ENCODE measurements around the gene GPANK1. TPM values are rescaled to one million over a fixed set of nuclear protein-coding genes. Genes with fewer than 3 reads are reported as not detected.

The GPANK1 gene
- total RNA-seq, 2 experiments from 2014 or later = 30.7 to 32.0 TPM

GRCh38 chr6:31657406-31658157 is 7.2 kb downstream of the GPANK1 start:
- H3K4me1 Mint-ChIP-seq = peaks cover 50% of the 10 kb centered on the region
- POLR2A ChIA-PET = interaction anchor here (0.5 to 1.1 kb wide), 2 partner anchors 46 to 80 kb away, joined by 3 read pairs; no protein-coding TSS in a partner anchor
- DNase-seq (no peak), ATAC-seq (ENCODE audit: low read depth) (no peak)
- no peaks in the 10 kb centered on the region for H3K27me3 Mint-ChIP-seq
- peak overlapping the region; percentile 89 for H3K27ac Mint-ChIP-seq
- H3K36me3 Mint-ChIP-seq = peaks cover 29% of the 10 kb centered on the region
- no peaks in the 10 kb centered on the region for H3K9me3 Mint-ChIP-seq
- peak overlapping the region; percentile 92 for H3K4me3 Mint-ChIP-seq

DNA sequence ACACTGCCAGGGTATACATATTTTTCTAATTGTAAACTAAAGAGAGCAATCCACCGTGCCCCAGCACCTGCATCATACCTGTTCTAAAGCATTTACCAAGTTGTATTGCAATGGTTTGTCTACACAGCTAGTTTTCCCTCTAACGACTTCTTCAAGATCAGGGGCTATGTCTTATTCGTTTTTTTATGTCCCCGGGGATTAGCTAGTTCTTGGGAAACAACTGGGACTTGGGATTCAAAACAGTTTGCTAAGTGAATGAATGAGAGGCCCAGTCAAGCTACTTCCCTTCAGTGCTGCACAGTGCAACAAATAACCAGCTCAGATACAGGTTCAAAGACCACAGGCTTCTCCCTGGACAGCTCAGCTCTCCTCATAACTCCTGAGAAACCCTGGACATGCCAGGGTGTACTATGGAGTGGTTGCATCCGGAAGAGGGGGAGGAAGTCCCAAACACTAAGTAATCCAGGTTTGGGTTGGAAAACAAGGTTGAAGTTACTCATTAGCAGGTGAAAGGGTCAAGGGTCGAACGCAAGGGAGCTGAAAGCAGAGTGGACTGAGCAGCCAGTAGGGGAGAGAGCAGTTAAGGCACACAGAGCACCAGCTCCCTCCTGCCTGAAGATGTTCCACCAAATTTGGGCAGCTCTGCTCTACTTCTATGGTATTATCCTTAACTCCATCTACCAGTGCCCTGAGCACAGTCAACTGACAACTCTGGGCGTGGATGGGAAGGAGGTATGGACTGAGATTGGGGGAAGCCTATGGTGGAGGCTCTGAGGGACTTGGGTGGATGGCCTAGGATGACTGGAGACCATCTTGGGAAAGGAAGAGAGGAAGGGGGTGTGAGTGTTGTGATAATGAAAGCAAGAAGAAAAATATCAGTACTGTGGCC is 9.2 kb downstream of the GPANK1 start, which contains the start of gene APOM:
TSS of gene APOM (plus strand) at position 546 of the 889 bp plus-strand sequence. CDS start at position 619, 73 bp downstream.
- POLR2A ChIA-PET = interaction anchor here (0.6 to 8.0 kb wide), 2 partner anchors 8 to 81 kb away, joined by 3 to 138 read pairs; partner anchors contain the start of genes C6orf47, CLIC1, CSNK2B and GPANK1
- DNase-seq (no peak), ATAC-seq (ENCODE audit: low read depth) (no peak)
- Mint-ChIP-seq H3K27ac (peak within 1 kb of the TSS; percentile 57), H3K4me1 (peaks cover 49% of the 10 kb centered on the region), H3K27me3 (no peaks in the 10 kb centered on the region), H3K4me3 (no peak within 1 kb of the TSS), H3K9me3 (no peaks in the 10 kb centered on the region), H3K36me3 (peaks cover 25% of the 10 kb centered on the region)

DNA sequence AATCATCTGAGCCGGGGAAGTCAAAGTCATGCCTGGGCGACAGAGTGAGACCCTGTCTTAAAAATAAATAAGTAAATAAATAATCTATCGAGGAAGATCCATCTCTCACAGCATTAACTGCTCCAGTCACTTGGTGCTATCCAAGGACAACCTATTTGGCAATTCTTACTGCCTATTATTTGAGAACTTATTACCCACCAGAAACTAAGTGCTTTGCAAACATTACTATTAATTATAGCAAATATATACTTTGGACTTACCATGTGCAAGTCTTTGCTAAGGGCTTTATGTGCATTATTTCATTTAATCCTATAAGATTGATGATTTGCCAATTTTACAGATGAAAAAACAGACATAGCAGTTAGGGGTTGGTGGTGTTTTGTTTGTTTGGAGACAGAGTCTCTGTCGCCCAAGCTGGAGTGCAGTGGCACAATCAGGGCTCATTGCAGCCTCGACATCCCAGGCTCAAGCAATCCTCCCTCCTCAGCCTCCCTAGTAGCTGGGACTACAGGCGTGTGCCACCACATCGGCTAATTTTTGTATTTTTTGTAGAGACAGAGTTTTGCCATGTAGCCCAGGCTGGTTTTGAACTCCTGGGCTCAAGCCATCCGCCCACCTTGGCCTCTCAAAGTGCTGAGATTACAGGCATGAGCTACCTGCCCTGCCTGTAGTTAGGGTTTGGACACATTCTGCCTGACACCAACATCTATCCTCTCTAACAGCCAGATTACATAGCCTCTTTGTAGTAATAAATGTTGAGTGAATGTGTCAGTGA is 10.0 kb downstream of the GPANK1 start:
- Mint-ChIP-seq H3K27me3 (no peaks in the 10 kb centered on the region), H3K4me1 (peaks cover 53% of the 10 kb centered on the region), H3K36me3 (peaks cover 27% of the 10 kb centered on the region), H3K9me3 (no peaks in the 10 kb centered on the region), H3K27ac (no peak overlapping the region), H3K4me3 (no peak overlapping the region)
- ATAC-seq (ENCODE audit: low read depth) (no peak), DNase-seq (no peak)
- POLR2A ChIA-PET = interaction anchor here (0.7 to 8.0 kb wide), 2 partner anchors 9 to 90 kb away, joined by 4 to 138 read pairs; partner anchors contain the start of genes C6orf47, CSNK2B and GPANK1

- POLR2A ChIA-PET = interaction anchor here (0.7 to 8.0 kb wide), 27 partner anchors 10 to 306 kb away, joined by 3 to 138 read pairs (median 5); partner anchors contain the start of genes ABHD16A, C6orf47, CSNK2B and DDX39B
- Mint-ChIP-seq H3K27me3 (no peaks in the 10 kb centered on the region), H3K36me3 (peaks cover 29% of the 10 kb centered on the region), H3K4me3 (peak overlapping the region; percentile 94), H3K27ac (peak overlapping the region; percentile 99), H3K4me1 (peaks cover 46% of the 10 kb centered on the region), H3K9me3 (no peaks in the 10 kb centered on the region)
- ATAC-seq (ENCODE audit: low read depth) (peak; percentile 66), DNase-seq (no peak)
Observed at GRCh38 chr6:31652925-31653724, 11.7 kb downstream of the GPANK1 start.

DNA sequence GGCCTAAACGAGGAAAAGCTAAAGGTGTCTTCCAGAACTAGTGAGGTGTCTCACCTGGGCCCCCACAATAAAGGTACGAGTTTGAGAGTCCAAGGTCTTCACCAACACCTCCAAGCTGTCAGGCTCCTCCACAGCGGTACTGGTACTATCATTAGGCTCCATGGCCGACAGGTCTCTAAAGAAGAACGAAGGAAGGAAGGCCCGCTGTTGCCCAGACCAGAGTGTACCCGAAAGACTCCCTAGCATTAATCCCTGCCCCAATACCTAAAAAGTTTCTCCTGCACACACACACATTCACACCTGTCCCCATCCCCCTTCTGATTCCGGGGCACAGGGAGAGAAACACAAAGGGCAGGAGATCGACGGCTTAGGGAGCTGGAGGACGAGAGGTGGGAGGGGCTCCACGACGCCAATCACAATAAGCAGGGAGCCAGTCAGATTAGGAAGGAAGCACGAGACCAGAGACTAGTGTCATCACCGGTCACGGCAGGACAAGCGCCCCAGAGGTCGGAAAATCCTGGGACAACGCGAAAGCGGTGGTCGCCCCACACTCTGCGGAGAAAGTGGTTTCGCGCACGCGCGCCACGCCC is 13.1 kb downstream of the GPANK1 start:
- POLR2A ChIA-PET = interaction anchor here (0.6 to 8.0 kb wide), 24 partner anchors 9 to 318 kb away, joined by 3 to 138 read pairs (median 6); partner anchors contain the start of genes C6orf47, CSNK2B, DDX39B and EHMT2
- Mint-ChIP-seq H3K36me3 (peaks cover 28% of the 10 kb centered on the region), H3K9me3 (no peaks in the 10 kb centered on the region), H3K4me1 (peaks cover 35% of the 10 kb centered on the region), H3K4me3 (peak overlapping the region; percentile 94), H3K27me3 (no peaks in the 10 kb centered on the region), H3K27ac (peak overlapping the region; percentile 99)
- ATAC-seq (ENCODE audit: low read depth) = peak; percentile 55
- DNase-seq = no peak

- ATAC-seq (ENCODE audit: low read depth) (no peak), DNase-seq (no peak)
- Mint-ChIP-seq H3K4me3 (no peak overlapping the region), H3K27ac (peak overlapping the region; percentile 47), H3K9me3 (no peaks in the 10 kb centered on the region), H3K36me3 (peaks cover 23% of the 10 kb centered on the region), H3K4me1 (peaks cover 17% of the 10 kb centered on the region), H3K27me3 (no peaks in the 10 kb centered on the region)
- POLR2A ChIA-PET = no interaction called here
Observed at GRCh38 chr6:31645325-31645724, 19.5 kb downstream of the GPANK1 start.

GRCh38 chr6:31643818-31644454 is 20.9 kb downstream of the GPANK1 start:
- no peaks in the 10 kb centered on the region for H3K27me3 Mint-ChIP-seq
- H3K4me3 Mint-ChIP-seq = no peak overlapping the region
- DNase-seq (no peak), ATAC-seq (ENCODE audit: low read depth) (no peak)
- peaks cover 18% of the 10 kb centered on the region for H3K36me3 Mint-ChIP-seq
- POLR2A ChIA-PET = interaction anchor here (0.7 to 0.8 kb wide), 2 partner anchors 21 to 177 kb away, joined by 3 read pairs; no protein-coding TSS in a partner anchor
- H3K9me3 Mint-ChIP-seq = no peaks in the 10 kb centered on the region
- H3K27ac Mint-ChIP-seq = no peak overlapping the region
- H3K4me1 Mint-ChIP-seq = peaks cover 16% of the 10 kb centered on the region

DNA sequence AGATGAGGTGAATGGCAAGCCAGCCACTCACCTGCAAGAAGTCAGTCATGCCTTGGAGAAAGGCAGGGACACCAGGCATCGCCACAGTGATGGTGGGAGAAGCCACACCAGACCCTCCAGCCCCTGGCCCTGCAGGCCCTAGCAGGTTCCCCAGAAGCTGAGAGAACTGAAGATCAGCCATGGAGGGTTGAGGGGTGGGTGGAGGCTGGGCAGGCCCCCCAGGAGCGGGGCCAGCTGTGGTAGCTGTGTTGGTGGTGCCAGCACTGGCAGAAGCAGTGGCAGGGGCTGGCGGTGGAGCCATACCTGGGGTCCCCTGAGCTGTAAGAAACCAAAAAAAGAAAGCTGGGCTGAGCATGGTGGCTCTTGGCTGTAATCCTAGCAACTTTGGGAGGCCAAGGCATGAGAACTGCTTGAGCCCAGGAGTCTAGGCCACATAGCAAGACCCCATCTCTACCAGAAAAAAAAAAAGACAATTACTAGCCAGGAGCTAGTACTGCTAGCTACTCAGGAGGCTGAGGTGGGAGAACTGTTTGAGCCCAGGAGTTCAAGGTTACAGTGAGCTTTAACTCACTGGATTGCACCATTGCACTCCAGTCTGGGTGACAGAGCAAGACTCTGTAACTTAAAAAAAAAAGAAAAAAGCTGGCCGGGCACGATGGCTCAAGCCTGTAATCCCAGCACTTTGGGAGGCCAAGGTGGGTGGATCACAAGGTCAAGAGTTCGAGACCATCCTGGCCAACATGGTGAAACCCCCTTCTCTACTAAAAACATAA is 21.8 kb downstream of the GPANK1 start:
- no peak for DNase-seq
- no peak for ATAC-seq (ENCODE audit: low read depth)
- Mint-ChIP-seq H3K27me3 (no peaks in the 10 kb centered on the region), H3K27ac (peak overlapping the region; percentile 21), H3K36me3 (peaks cover 17% of the 10 kb centered on the region), H3K4me3 (no peak overlapping the region), H3K9me3 (no peaks in the 10 kb centered on the region), H3K4me1 (peaks cover 13% of the 10 kb centered on the region)
- POLR2A ChIA-PET = interaction anchor here (1.3 kb wide), 1 partner anchor 9 kb away, joined by 7 read pairs; no protein-coding TSS in a partner anchor

DNA sequence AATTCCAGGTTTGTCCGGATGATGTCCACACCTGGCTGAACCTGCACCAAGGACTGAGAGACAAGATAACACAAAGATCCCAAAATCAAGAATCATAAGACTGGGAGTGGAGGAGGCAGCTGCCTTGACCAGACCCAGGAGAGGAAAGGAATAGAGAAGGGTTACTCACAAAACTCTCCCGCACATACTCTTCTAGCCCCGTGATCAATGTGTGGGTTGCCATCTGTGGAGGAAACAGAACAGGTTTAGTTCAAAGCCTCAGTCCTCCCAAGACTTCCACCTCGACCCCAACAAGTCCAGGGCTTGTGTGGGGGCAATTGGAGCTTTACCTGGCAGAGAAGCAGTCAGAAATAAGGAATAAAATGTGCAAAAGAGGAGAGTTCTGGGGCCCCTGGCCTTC is 23.4 kb downstream of the GPANK1 start:
- H3K9me3 Mint-ChIP-seq = no peaks in the 10 kb centered on the region
- DNase-seq = no peak
- H3K27me3 Mint-ChIP-seq = no peaks in the 10 kb centered on the region
- no peak for ATAC-seq (ENCODE audit: low read depth)
- POLR2A ChIA-PET = no interaction called here
- no peak overlapping the region for H3K4me3 Mint-ChIP-seq
- peaks cover 13% of the 10 kb centered on the region for H3K4me1 Mint-ChIP-seq
- H3K27ac Mint-ChIP-seq = peak overlapping the region; percentile 8
- peaks cover 18% of the 10 kb centered on the region for H3K36me3 Mint-ChIP-seq

- POLR2A ChIA-PET = interaction anchor here (1.3 to 2.4 kb wide), 2 partner anchors 12 to 13 kb away, joined by 5 to 10 read pairs; partner anchors contain the start of gene BAG6
- Mint-ChIP-seq H3K4me3 (no peak overlapping the region), H3K4me1 (peaks cover 12% of the 10 kb centered on the region), H3K9me3 (no peaks in the 10 kb centered on the region), H3K36me3 (peaks cover 17% of the 10 kb centered on the region), H3K27ac (no peak overlapping the region), H3K27me3 (no peaks in the 10 kb centered on the region)
- ATAC-seq (ENCODE audit: low read depth) (no peak), DNase-seq (no peak)
Observed at GRCh38 chr6:31640612-31641011, 24.2 kb downstream of the GPANK1 start.

- no peak for DNase-seq
- no peak for ATAC-seq (ENCODE audit: low read depth)
- no peaks in the 10 kb centered on the region for H3K27me3 Mint-ChIP-seq
- no peak overlapping the region for H3K4me3 Mint-ChIP-seq
- POLR2A ChIA-PET = interaction anchor here (0.7 to 2.4 kb wide), 5 partner anchors 11 to 21 kb away, joined by 3 to 10 read pairs (median 3); partner anchors contain the start of genes BAG6 and C6orf47
- peaks cover 17% of the 10 kb centered on the region for H3K36me3 Mint-ChIP-seq
- no peak overlapping the region for H3K27ac Mint-ChIP-seq
- peaks cover 8% of the 10 kb centered on the region for H3K4me1 Mint-ChIP-seq
- no peaks in the 10 kb centered on the region for H3K9me3 Mint-ChIP-seq
Observed at GRCh38 chr6:31639449-31639861, 25.3 kb downstream of the GPANK1 start.

Measured in activated naive CD8-positive, alpha-beta T cell treated with anti-CD3 and anti-CD28 coated beads, Interleukin-2, amount 10 ng/mL, durations not matched to agents 7 days and 5 days (primary cell).